Measurements from ENCODE around the gene ABCC5. TPM values are rescaled to one million over a fixed set of nuclear protein-coding genes. Genes with fewer than 3 reads are reported as not detected.

Gene ABCC5
- total RNA-seq, 1 experiment from 2014 or later = 151 TPM

- intact Hi-C loops (cut with micrococcal nuclease; ENCODE audit: unreplicated experiment) = loop anchor here (1.0 to 2.0 kb wide), 8 partner anchors 122 to 649 kb away; partner anchors contain the start of genes ABCC5, ABCF3 and DVL3
These were observed 121.9 kb downstream of the ABCC5 start for GRCh38 chr3:183895774-183896173.

GRCh38 chr3:183895296-183895695, 122.4 kb downstream of the ABCC5 start:
- H3K36me3 ChIP-seq (ENCODE audit: low read depth) = no peaks in the 10 kb centered on the region
- BruUV-seq (replicated peaks) = no TSS peak
- ChIA-PET POLR2A (ENCODE audit: unreplicated experiment) (interaction anchor here (0.6 to 0.7 kb wide), 3 partner anchors 305 to 617 kb away, joined by 4 read pairs; no protein-coding TSS in a partner anchor), CTCF (interaction anchor here (0.5 to 1.9 kb wide), 17 partner anchors 9 to 467 kb away, joined by 3 to 20 read pairs (median 5); partner anchors contain the start of gene DVL3)
- H3K27ac ChIP-seq = no peak overlapping the region
- H3K4me2 ChIP-seq = peak overlapping the region; percentile 13; the same call in 1 of the 2 replicates
- intact Hi-C loops (cut with micrococcal nuclease; ENCODE audit: unreplicated experiment) = loop anchor here (1.0 to 2.0 kb wide), 8 partner anchors 122 to 649 kb away; partner anchors contain the start of genes ABCC5, ABCF3 and DVL3
- no peak overlapping the region for H3K4me3 ChIP-seq
- H3K4me1 ChIP-seq (replicated peaks; ENCODE audit: insufficient read depth) = no peaks in the 10 kb centered on the region
- H4K20me1 ChIP-seq (ENCODE audit: insufficient read depth) = no peaks in the 10 kb centered on the region
- DNase-seq = peak; percentile 48 to 55
- no peak overlapping the region for H2AFZ ChIP-seq
- H3K27me3 ChIP-seq (ENCODE audit: insufficient read depth, low read depth) = no peaks in the 10 kb centered on the region
- no peaks in the 10 kb centered on the region for H3K79me2 ChIP-seq (ENCODE audit: low read depth)
- no peaks in the 10 kb centered on the region for H3K9me2 ChIP-seq (ENCODE audit: insufficient read depth)
- H3K9me3 ChIP-seq (ENCODE audit: insufficient read depth, low read depth) = no peaks in the 10 kb centered on the region
- TF ChIP-seq EZH2 (IDR thresholded peaks at IDR 0.05; ENCODE audit: low read depth) = no peak
- peak; percentile 97 for TF ChIP-seq CTCF (conservative IDR thresholded peaks at IDR 0.05)
- H3F3A ChIP-seq (ENCODE audit: insufficient read depth, low read depth) = no peaks in the 10 kb centered on the region

More at GRCh38 chr3:183895774-183896173, 121.9 kb downstream of the ABCC5 start:
- CTCF ChIA-PET = interaction anchor here (0.5 to 1.9 kb wide), 15 partner anchors 9 to 466 kb away, joined by 3 to 20 read pairs (median 6); partner anchors contain the start of gene DVL3
- Histone ChIP-seq H3K27me3 (ENCODE audit: insufficient read depth, low read depth) (no peaks in the 10 kb centered on the region), H3K9me3 (ENCODE audit: insufficient read depth, low read depth) (no peaks in the 10 kb centered on the region; the same call in 1 of the 2 replicates), H3F3A (ENCODE audit: insufficient read depth, low read depth) (no peaks in the 10 kb centered on the region), H3K27ac (no peak overlapping the region), H3K79me2 (ENCODE audit: low read depth) (no peaks in the 10 kb centered on the region), H2AFZ (no peak overlapping the region), H3K36me3 (ENCODE audit: low read depth) (no peaks in the 10 kb centered on the region), H3K4me1 (replicated peaks; ENCODE audit: insufficient read depth) (no peaks in the 10 kb centered on the region), H4K20me1 (ENCODE audit: insufficient read depth) (no peaks in the 10 kb centered on the region), H3K9me2 (ENCODE audit: insufficient read depth) (no peaks in the 10 kb centered on the region), H3K4me2 (0 out of 2 replicates have a peak overlapping the region, but pooled peaks have one; percentile 13), H3K4me3 (no peak overlapping the region)
- POLR2A ChIA-PET (ENCODE audit: unreplicated experiment) = interaction anchor here (0.6 kb wide), 2 partner anchors 341 to 617 kb away, joined by 4 read pairs; no protein-coding TSS in a partner anchor
- BruUV-seq (replicated peaks) = no TSS peak
- TF ChIP-seq EZH2 (IDR thresholded peaks at IDR 0.05; ENCODE audit: low read depth) (no peak), CTCF (conservative IDR thresholded peaks at IDR 0.05) (no peak)
- DNase-seq = no peak

GRCh38 chr3:183892610-183893214, 125.0 kb downstream of the ABCC5 start:
- Histone ChIP-seq H3K9me2 (ENCODE audit: insufficient read depth) (no peaks in the 10 kb centered on the region), H3K79me2 (ENCODE audit: low read depth) (no peaks in the 10 kb centered on the region), H3K4me3 (no peak overlapping the region), H4K20me1 (ENCODE audit: insufficient read depth) (no peaks in the 10 kb centered on the region), H3K4me2 (no peak overlapping the region), H3F3A (ENCODE audit: insufficient read depth, low read depth) (no peaks in the 10 kb centered on the region), H3K27ac (no peak overlapping the region), H3K4me1 (replicated peaks; ENCODE audit: insufficient read depth) (no peaks in the 10 kb centered on the region), H2AFZ (no peak overlapping the region), H3K36me3 (ENCODE audit: low read depth) (no peaks in the 10 kb centered on the region), H3K27me3 (ENCODE audit: insufficient read depth, low read depth) (no peaks in the 10 kb centered on the region), H3K9me3 (ENCODE audit: insufficient read depth, low read depth) (no peaks in the 10 kb centered on the region)
- intact Hi-C loops (cut with micrococcal nuclease; ENCODE audit: unreplicated experiment) = no loop called here
- TF ChIP-seq CTCF (conservative IDR thresholded peaks at IDR 0.05) (no peak), EZH2 (IDR thresholded peaks at IDR 0.05; ENCODE audit: low read depth) (no peak)
- ChIA-PET POLR2A (ENCODE audit: unreplicated experiment) (no interaction called here), CTCF (interaction anchor here (0.6 kb wide), 1 partner anchor 453 kb away, joined by 3 read pairs; no protein-coding TSS in a partner anchor)
- DNase-seq = no peak
- no TSS peak for BruUV-seq (replicated peaks)

Data from PC-9 (cell line).